Measurements from ENCODE around the gene KDELR3. TPM values are rescaled to one million over a fixed set of nuclear protein-coding genes. Genes with fewer than 3 reads are reported as not detected.

Gene KDELR3
- total RNA-seq, 1 experiment from 2014 or later, result 11.6 TPM

GRCh38 chr22:38481162-38481870 lies 13.4 kb downstream of the KDELR3 start:
- ATAC-seq, result no peak
- Histone ChIP-seq H3K4me1 (ENCODE audit: control insufficient read depth, insufficient read depth, low read length) (peaks cover 3% of the 10 kb centered on the region), H3K36me3 (ENCODE audit: control insufficient read depth, insufficient read depth, low read length) (peaks cover 34% of the 10 kb centered on the region), H3K9me3 (ENCODE audit: control insufficient read depth, insufficient read depth, low read depth, low read length) (no peaks in the 10 kb centered on the region), H3K27ac (ENCODE audit: low read length) (no peak overlapping the region), H3K4me3 (ENCODE audit: low read depth in 2 of 2, low read length in 2 of 2) (no peak overlapping the region), H3K27me3 (ENCODE audit: control insufficient read depth, insufficient read depth, low read length) (no peaks in the 10 kb centered on the region)
- intact Hi-C loops (cut with micrococcal nuclease; ENCODE audit: unreplicated experiment), result no loop called here
- no peak for TF ChIP-seq POLR2AphosphoS5 (IDR thresholded peaks at IDR 0.05; ENCODE audit: low read depth, low read length)
- no peak for TF ChIP-seq TCF7L2 (IDR thresholded peaks at IDR 0.05; ENCODE audit: low read depth, low read length)
- TF ChIP-seq REST (IDR thresholded peaks at IDR 0.05; ENCODE audit: insufficient read depth in 1 of 2, low read depth in 2 of 2, low read length in 1 of 2), result no peak
- TF ChIP-seq CTCF (IDR thresholded peaks at IDR 0.05), result no peak
- no peak for TF ChIP-seq SIN3A (IDR thresholded peaks at IDR 0.05; ENCODE audit: borderline replicate concordance, insufficient read depth, low read depth, low read length)
- in situ Hi-C loops (cut with HindIII; ENCODE audit: low pct_unique_long_range_greater_than_20kb, low sequenced_read_pairs), result no loop called here
- no peak for DNase-seq (ENCODE audit: low read depth, low spot score)
- ChIA-PET POLR2A (interaction anchor here (0.6 to 1.2 kb wide), 2 partner anchors 16 to 19 kb away, joined by 3 to 5 read pairs; no protein-coding TSS in a partner anchor), CTCF (no interaction called here)
- BruUV-seq (replicated peaks), result no TSS peak

- no peaks in the 10 kb centered on the region for H3K27me3 ChIP-seq (ENCODE audit: control insufficient read depth, insufficient read depth, low read length)
- intact Hi-C loops (cut with micrococcal nuclease; ENCODE audit: unreplicated experiment) (no loop called here), in situ Hi-C loops (cut with HindIII; ENCODE audit: low pct_unique_long_range_greater_than_20kb, low sequenced_read_pairs) (no loop called here)
- ChIA-PET POLR2A (no interaction called here), CTCF (no interaction called here)
- H3K4me3 ChIP-seq (ENCODE audit: low read depth in 2 of 2, low read length in 2 of 2), result no peak overlapping the region
- BruUV-seq (replicated peaks), result no TSS peak
- H3K27ac ChIP-seq (ENCODE audit: low read length), result no peak overlapping the region
- H3K9me3 ChIP-seq (ENCODE audit: control insufficient read depth, insufficient read depth, low read depth, low read length), result no peaks in the 10 kb centered on the region
- ATAC-seq (0 out of 2 replicates have a peak, but pooled peaks have one; percentile 13), DNase-seq (ENCODE audit: low read depth, low spot score) (no peak)
- TF ChIP-seq POLR2AphosphoS5 (IDR thresholded peaks at IDR 0.05; ENCODE audit: low read depth, low read length), result peak; percentile 71
- no peak for TF ChIP-seq REST (IDR thresholded peaks at IDR 0.05; ENCODE audit: insufficient read depth in 1 of 2, low read depth in 2 of 2, low read length in 1 of 2)
- peaks cover 3% of the 10 kb centered on the region for H3K4me1 ChIP-seq (ENCODE audit: control insufficient read depth, insufficient read depth, low read length)
- H3K36me3 ChIP-seq (ENCODE audit: control insufficient read depth, insufficient read depth, low read length), result peaks cover 37% of the 10 kb centered on the region
Measured at GRCh38 chr22:38481871-38482332, 14.0 kb downstream of the KDELR3 start.

Measured in Panc1 (cell line).